Measurements from ENCODE around the gene ATP8A2. TPM values are rescaled to one million over a fixed set of nuclear protein-coding genes. Genes with fewer than 3 reads are reported as not detected.
"Not testable (repeated sequence)": the region's sequence is repeated elsewhere in the genome, so short reads cannot be mapped to it uniquely, and the experiment has no call there.

The ATP8A2 gene
- total RNA-seq, 2 experiments from 2014 or later, result 0.22 to 0.24 TPM

GRCh38 chr13:26051657-26052311 lies 680.0 kb downstream of the ATP8A2 start, which contains the start of gene SHISA2:
TSS of gene SHISA2 (minus strand) at chr13:26052016. CDS start at chr13:26050975, 1,041 bp downstream.
- peaks cover 15% of the 10 kb centered on the region for H3K27me3 Mint-ChIP-seq (ENCODE audit: low read depth)
- no peak within 1 kb of the TSS for H3K27ac Mint-ChIP-seq
- peaks cover 19% of the 10 kb centered on the region for H3K4me1 Mint-ChIP-seq (ENCODE audit: low read depth)
- CTCF ChIA-PET, result no interaction called here
- peak within 1 kb of the TSS; percentile 66 for H3K4me3 Mint-ChIP-seq
- no peaks in the 10 kb centered on the region for H3K9me3 Mint-ChIP-seq
- no peaks in the 10 kb centered on the region for H3K36me3 Mint-ChIP-seq (ENCODE audit: low read depth)
- DNase-seq, result peak; percentile 34
- intact Hi-C loops (cut with micrococcal nuclease), result loop anchor here (2.0 to 5.0 kb wide), 3 partner anchors 79 to 204 kb away; no protein-coding TSS in a partner anchor

GRCh38 chr13:26052337-26052736 lies 680.6 kb downstream of the ATP8A2 start:
- CTCF ChIA-PET, result interaction anchor here (0.6 to 1.2 kb wide), 2 partner anchors 223 to 478 kb away, joined by 3 to 8 read pairs; no protein-coding TSS in a partner anchor
- Mint-ChIP-seq H3K4me3 (peak overlapping the region; percentile 66), H3K36me3 (ENCODE audit: low read depth) (no peaks in the 10 kb centered on the region), H3K9me3 (no peaks in the 10 kb centered on the region), H3K27ac (no peak overlapping the region), H3K27me3 (ENCODE audit: low read depth) (peaks cover 15% of the 10 kb centered on the region), H3K4me1 (ENCODE audit: low read depth) (peaks cover 19% of the 10 kb centered on the region)
- DNase-seq, result no peak
- intact Hi-C loops (cut with micrococcal nuclease), result loop anchor here (2.0 to 5.0 kb wide), 3 partner anchors 80 to 205 kb away; no protein-coding TSS in a partner anchor

GRCh38 chr13:26053418-26053980 lies 681.7 kb downstream of the ATP8A2 start:
- peaks cover 19% of the 10 kb centered on the region for H3K4me1 Mint-ChIP-seq (ENCODE audit: low read depth)
- H3K27ac Mint-ChIP-seq, result no peak overlapping the region
- H3K27me3 Mint-ChIP-seq (ENCODE audit: low read depth), result peaks cover 15% of the 10 kb centered on the region
- H3K4me3 Mint-ChIP-seq, result no peak overlapping the region
- H3K9me3 Mint-ChIP-seq, result no peaks in the 10 kb centered on the region
- CTCF ChIA-PET, result interaction anchor here (1.0 to 1.2 kb wide), 2 partner anchors 24 to 224 kb away, joined by 3 to 8 read pairs; no protein-coding TSS in a partner anchor
- DNase-seq, result no peak
- intact Hi-C loops (cut with micrococcal nuclease), result loop anchor here (2.0 to 5.0 kb wide), 3 partner anchors 81 to 206 kb away; no protein-coding TSS in a partner anchor
- H3K36me3 Mint-ChIP-seq (ENCODE audit: low read depth), result no peaks in the 10 kb centered on the region

- H3K36me3 Mint-ChIP-seq (ENCODE audit: low read depth), result no peaks in the 10 kb centered on the region
- intact Hi-C loops (cut with micrococcal nuclease), result loop anchor here (5.0 kb wide), 1 partner anchor 208 kb away; no protein-coding TSS in a partner anchor
- no peaks in the 10 kb centered on the region for H3K9me3 Mint-ChIP-seq
- H3K4me1 Mint-ChIP-seq (ENCODE audit: low read depth), result peaks cover 10% of the 10 kb centered on the region
- H3K27ac Mint-ChIP-seq, result no peak overlapping the region
- DNase-seq, result no peak
- peaks cover 7% of the 10 kb centered on the region for H3K27me3 Mint-ChIP-seq (ENCODE audit: low read depth)
- no peak overlapping the region for H3K4me3 Mint-ChIP-seq
- CTCF ChIA-PET, result no interaction called here
Observed at GRCh38 chr13:26054896-26055295, 683.1 kb downstream of the ATP8A2 start.

- Mint-ChIP-seq H3K4me1 (ENCODE audit: low read depth) (no peaks in the 10 kb centered on the region), H3K36me3 (ENCODE audit: low read depth) (no peaks in the 10 kb centered on the region), H3K4me3 (no peak overlapping the region), H3K27ac (no peak overlapping the region), H3K27me3 (ENCODE audit: low read depth) (no peaks in the 10 kb centered on the region), H3K9me3 (no peaks in the 10 kb centered on the region)
- CTCF ChIA-PET, result interaction anchor here (0.6 to 1.8 kb wide), 4 partner anchors 229 to 484 kb away, joined by 3 to 9 read pairs (median 3); no protein-coding TSS in a partner anchor
- no peak for DNase-seq
- intact Hi-C loops (cut with micrococcal nuclease), result no loop called here
Observed at GRCh38 chr13:26058704-26059103, 686.9 kb downstream of the ATP8A2 start.

GRCh38 chr13:26060357-26060756 lies 688.6 kb downstream of the ATP8A2 start:
- H3K4me1 Mint-ChIP-seq (ENCODE audit: low read depth), result no peaks in the 10 kb centered on the region
- no peak overlapping the region for H3K27ac Mint-ChIP-seq
- H3K36me3 Mint-ChIP-seq (ENCODE audit: low read depth), result no peaks in the 10 kb centered on the region
- CTCF ChIA-PET, result interaction anchor here (1.4 kb wide), 1 partner anchor 12 kb away, joined by 4 read pairs; no protein-coding TSS in a partner anchor
- no peaks in the 10 kb centered on the region for H3K27me3 Mint-ChIP-seq (ENCODE audit: low read depth)
- intact Hi-C loops (cut with micrococcal nuclease), result loop anchor here (5.0 to 10.0 kb wide), 2 partner anchors 138 to 386 kb away; no protein-coding TSS in a partner anchor
- H3K4me3 Mint-ChIP-seq, result no peak overlapping the region
- H3K9me3 Mint-ChIP-seq, result no peaks in the 10 kb centered on the region
- no peak for DNase-seq

- H3K9me3 Mint-ChIP-seq, result no peaks in the 10 kb centered on the region
- CTCF ChIA-PET, result interaction anchor here (0.9 to 1.4 kb wide), 4 partner anchors 12 to 487 kb away, joined by 3 to 11 read pairs (median 5); no protein-coding TSS in a partner anchor
- H3K36me3 Mint-ChIP-seq (ENCODE audit: low read depth), result no peaks in the 10 kb centered on the region
- intact Hi-C loops (cut with micrococcal nuclease), result loop anchor here (5.0 to 10.0 kb wide), 2 partner anchors 139 to 386 kb away; no protein-coding TSS in a partner anchor
- H3K27me3 Mint-ChIP-seq (ENCODE audit: low read depth), result no peaks in the 10 kb centered on the region
- no peak overlapping the region for H3K27ac Mint-ChIP-seq
- DNase-seq, result no peak
- no peak overlapping the region for H3K4me3 Mint-ChIP-seq
- no peaks in the 10 kb centered on the region for H3K4me1 Mint-ChIP-seq (ENCODE audit: low read depth)
Observed at GRCh38 chr13:26061256-26061655, 689.5 kb downstream of the ATP8A2 start.

- Mint-ChIP-seq H3K27me3 (ENCODE audit: low read depth) (no peaks in the 10 kb centered on the region), H3K4me1 (ENCODE audit: low read depth) (no peaks in the 10 kb centered on the region), H3K4me3 (no peak overlapping the region), H3K9me3 (no peaks in the 10 kb centered on the region), H3K36me3 (ENCODE audit: low read depth) (no peaks in the 10 kb centered on the region), H3K27ac (no peak overlapping the region)
- CTCF ChIA-PET, result interaction anchor here (0.6 to 1.2 kb wide), 9 partner anchors 9 to 534 kb away, joined by 3 to 11 read pairs (median 3); no protein-coding TSS in a partner anchor
- no peak for DNase-seq
- intact Hi-C loops (cut with micrococcal nuclease), result loop anchor here (1.0 to 10.0 kb wide), 3 partner anchors 140 to 488 kb away; no protein-coding TSS in a partner anchor
Observed at GRCh38 chr13:26061947-26062346, 690.2 kb downstream of the ATP8A2 start.

- Mint-ChIP-seq H3K4me1 (ENCODE audit: low read depth) (no peaks in the 10 kb centered on the region), H3K4me3 (no peak overlapping the region), H3K36me3 (ENCODE audit: low read depth) (no peaks in the 10 kb centered on the region), H3K27me3 (ENCODE audit: low read depth) (no peaks in the 10 kb centered on the region), H3K9me3 (no peaks in the 10 kb centered on the region), H3K27ac (no peak overlapping the region)
- peak; percentile 66 for DNase-seq
- CTCF ChIA-PET, result interaction anchor here (0.6 to 1.2 kb wide), 4 partner anchors 8 to 214 kb away, joined by 3 read pairs; no protein-coding TSS in a partner anchor
- intact Hi-C loops (cut with micrococcal nuclease), result loop anchor here (1.0 to 10.0 kb wide), 4 partner anchors 141 to 489 kb away; no protein-coding TSS in a partner anchor
Observed at GRCh38 chr13:26062853-26063444, 691.2 kb downstream of the ATP8A2 start.

GRCh38 chr13:26066492-26066891 lies 694.7 kb downstream of the ATP8A2 start:
- H3K4me1 Mint-ChIP-seq (ENCODE audit: low read depth); H3K9me3 Mint-ChIP-seq; DNase-seq; H3K27me3 Mint-ChIP-seq (ENCODE audit: low read depth); H3K36me3 Mint-ChIP-seq (ENCODE audit: low read depth); H3K4me3 Mint-ChIP-seq; H3K27ac Mint-ChIP-seq: not testable (repeated sequence)
- CTCF ChIA-PET, result interaction anchor here (1.5 to 3.6 kb wide), 2 partner anchors 237 to 244 kb away, joined by 5 to 8 read pairs; no protein-coding TSS in a partner anchor
- intact Hi-C loops (cut with micrococcal nuclease), result loop anchor here (10.0 kb wide), 1 partner anchor 392 kb away; no protein-coding TSS in a partner anchor

GRCh38 chr13:26067601-26068000 lies 695.8 kb downstream of the ATP8A2 start:
- H3K27ac Mint-ChIP-seq, result no peak overlapping the region
- no peaks in the 10 kb centered on the region for H3K36me3 Mint-ChIP-seq (ENCODE audit: low read depth)
- intact Hi-C loops (cut with micrococcal nuclease), result loop anchor here (10.0 kb wide), 1 partner anchor 393 kb away; no protein-coding TSS in a partner anchor
- no peak for DNase-seq
- H3K4me3 Mint-ChIP-seq, result no peak overlapping the region
- no peaks in the 10 kb centered on the region for H3K9me3 Mint-ChIP-seq
- H3K27me3 Mint-ChIP-seq (ENCODE audit: low read depth), result peaks cover 9% of the 10 kb centered on the region
- CTCF ChIA-PET, result interaction anchor here (1.0 to 3.6 kb wide), 3 partner anchors 239 to 493 kb away, joined by 4 to 14 read pairs (median 8); no protein-coding TSS in a partner anchor
- no peaks in the 10 kb centered on the region for H3K4me1 Mint-ChIP-seq (ENCODE audit: low read depth)

All from activated naive CD4-positive, alpha-beta T cell treated with anti-CD3 and anti-CD28 coated beads for 36 hours (primary cell).